ENCODE data around the gene FAM168B. TPM values are rescaled to one million over a fixed set of nuclear protein-coding genes. Genes with fewer than 3 reads are reported as not detected.

The FAM168B gene
- total RNA-seq, 4 donors from 2014 or later: 77.7 to 88.7 (median 79.8) TPM

DNA sequence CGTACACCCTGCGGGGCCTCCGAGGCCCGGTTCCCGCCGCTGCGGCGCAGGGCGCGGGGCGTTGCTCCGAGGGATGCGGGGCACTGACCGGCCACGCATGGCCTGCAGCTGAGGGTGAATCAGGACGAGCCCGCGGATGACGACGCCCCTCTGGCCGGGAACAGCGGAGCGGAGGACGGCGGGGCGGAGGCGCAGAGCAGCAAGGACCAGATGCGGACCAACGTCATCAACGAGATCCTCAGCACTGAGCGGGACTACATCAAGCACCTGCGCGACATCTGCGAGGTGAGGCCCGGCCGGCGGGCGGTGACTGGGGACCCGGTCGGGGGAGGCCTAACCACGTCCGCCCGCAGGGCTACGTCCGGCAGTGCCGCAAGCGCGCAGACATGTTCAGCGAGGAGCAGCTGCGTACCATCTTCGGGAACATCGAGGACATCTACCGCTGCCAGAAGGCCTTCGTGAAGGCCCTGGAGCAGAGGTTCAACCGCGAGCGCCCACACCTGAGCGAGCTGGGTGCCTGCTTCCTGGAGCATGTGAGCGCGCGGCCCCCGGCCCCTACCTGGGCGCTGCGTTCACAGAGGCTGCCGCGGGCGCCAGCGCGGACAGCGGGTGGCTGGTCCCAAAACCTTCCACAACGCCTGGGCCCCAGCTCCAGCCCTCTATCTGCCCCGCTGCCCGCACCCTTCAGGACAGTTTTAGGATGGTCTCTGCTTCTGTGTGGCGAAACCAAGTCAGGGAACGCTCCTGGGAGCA, 53.2 kb downstream of the FAM168B start:
- no peak overlapping the region for H3K27ac ChIP-seq
- intact Hi-C loops (cut with DNase I): no loop called here
- 52 to 59% methylated on average over 20 to 38 of the region's 75 CpGs for WGBS, 2 donors
- peaks cover 0 to 24% (median 0%) of the 10 kb centered on the region in 4 donors for H3K27me3 ChIP-seq
- H3K4me3 ChIP-seq: peak overlapping the region in 2 of 4 donors; percentile 18 to 32
- peaks cover 2 to 27% (median 3%) of the 10 kb centered on the region in 3 donors for H3K4me1 ChIP-seq
- peaks cover 0 to 81% (median 7%) of the 10 kb centered on the region in 3 donors for H3K36me3 ChIP-seq
- no peaks in the 10 kb centered on the region for H3K9me3 ChIP-seq
- TF ChIP-seq, protein P1, sequence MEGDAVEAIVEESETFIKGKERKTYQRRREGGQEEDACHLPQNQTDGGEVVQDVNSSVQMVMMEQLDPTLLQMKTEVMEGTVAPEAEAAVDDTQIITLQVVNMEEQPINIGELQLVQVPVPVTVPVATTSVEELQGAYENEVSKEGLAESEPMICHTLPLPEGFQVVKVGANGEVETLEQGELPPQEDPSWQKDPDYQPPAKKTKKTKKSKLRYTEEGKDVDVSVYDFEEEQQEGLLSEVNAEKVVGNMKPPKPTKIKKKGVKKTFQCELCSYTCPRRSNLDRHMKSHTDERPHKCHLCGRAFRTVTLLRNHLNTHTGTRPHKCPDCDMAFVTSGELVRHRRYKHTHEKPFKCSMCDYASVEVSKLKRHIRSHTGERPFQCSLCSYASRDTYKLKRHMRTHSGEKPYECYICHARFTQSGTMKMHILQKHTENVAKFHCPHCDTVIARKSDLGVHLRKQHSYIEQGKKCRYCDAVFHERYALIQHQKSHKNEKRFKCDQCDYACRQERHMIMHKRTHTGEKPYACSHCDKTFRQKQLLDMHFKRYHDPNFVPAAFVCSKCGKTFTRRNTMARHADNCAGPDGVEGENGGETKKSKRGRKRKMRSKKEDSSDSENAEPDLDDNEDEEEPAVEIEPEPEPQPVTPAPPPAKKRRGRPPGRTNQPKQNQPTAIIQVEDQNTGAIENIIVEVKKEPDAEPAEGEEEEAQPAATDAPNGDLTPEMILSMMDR (IDR thresholded peaks at IDR 0.05): no peak
- no peak for TF ChIP-seq POLR2A (IDR thresholded peaks at IDR 0.05)
- DNase-seq: no peak

DNA sequence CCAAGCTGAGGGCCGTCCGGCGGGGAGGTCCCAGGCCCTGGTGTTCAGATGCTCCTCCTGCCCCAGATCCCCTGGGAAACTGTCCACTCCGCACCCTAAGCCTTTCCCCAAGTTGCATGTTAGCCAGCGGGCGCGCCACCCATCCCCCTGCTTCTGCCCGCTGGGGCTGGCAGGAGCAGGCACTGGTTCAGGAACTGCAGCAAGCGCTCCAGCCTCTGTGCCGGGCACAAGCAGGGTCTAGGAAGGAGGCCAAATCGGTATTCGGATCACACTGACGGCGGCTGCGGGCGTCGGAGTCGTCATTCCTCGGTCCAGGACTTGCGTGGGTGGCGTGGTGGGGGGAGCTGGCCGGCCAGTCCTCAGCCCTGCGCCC, 53.7 kb downstream of the FAM168B start:
- DNase-seq: no peak
- no peak overlapping the region for H3K4me3 ChIP-seq
- H3K4me1 ChIP-seq: peaks cover 3 to 31% (median 5%) of the 10 kb centered on the region in 3 donors
- no peak overlapping the region for H3K27ac ChIP-seq
- H3K27me3 ChIP-seq: peaks cover 0 to 30% (median 0%) of the 10 kb centered on the region in 4 donors
- TF ChIP-seq, protein P1 (IDR thresholded peaks at IDR 0.05): no peak
- TF ChIP-seq POLR2A (IDR thresholded peaks at IDR 0.05): no peak
- peaks cover 0 to 76% (median 2%) of the 10 kb centered on the region in 3 donors for H3K36me3 ChIP-seq
- no peaks in the 10 kb centered on the region for H3K9me3 ChIP-seq
- intact Hi-C loops (cut with DNase I): no loop called here
- 78 to 91% methylated on average over 4 to 17 of the region's 23 CpGs for WGBS, 2 donors

DNA sequence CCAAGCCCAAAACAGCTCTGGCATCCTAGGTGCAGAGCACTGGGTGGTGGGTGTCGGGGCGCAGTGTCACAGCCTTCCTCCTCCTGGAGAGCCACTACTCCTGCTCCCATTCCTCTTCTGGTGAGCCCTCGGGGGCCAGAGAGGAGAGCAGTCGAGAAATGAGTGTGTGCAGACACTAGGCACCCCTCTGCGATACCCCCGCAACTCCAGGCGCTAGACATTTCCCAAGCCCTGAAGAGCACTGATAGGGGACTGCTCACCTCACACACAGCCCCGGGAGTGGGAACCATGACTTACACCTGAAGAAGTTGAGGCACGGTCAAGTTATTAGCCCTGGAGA, 54.2 kb downstream of the FAM168B start:
- H3K9me3 ChIP-seq: no peaks in the 10 kb centered on the region
- intact Hi-C loops (cut with DNase I): no loop called here
- H3K4me3 ChIP-seq: no peak overlapping the region
- H3K4me1 ChIP-seq: peaks cover 7 to 36% (median 9%) of the 10 kb centered on the region in 3 donors
- no peak overlapping the region for H3K27ac ChIP-seq
- TF ChIP-seq, protein P1 (IDR thresholded peaks at IDR 0.05): no peak
- TF ChIP-seq POLR2A (IDR thresholded peaks at IDR 0.05): no peak
- H3K36me3 ChIP-seq: peaks cover 0 to 71% (median 0%) of the 10 kb centered on the region in 3 donors
- no peak for DNase-seq
- H3K27me3 ChIP-seq: peaks cover 0 to 34% (median 0%) of the 10 kb centered on the region in 4 donors
- 76 to 93% methylated on average over 3 to 5 of the region's 9 CpGs for WGBS, 2 donors

DNA sequence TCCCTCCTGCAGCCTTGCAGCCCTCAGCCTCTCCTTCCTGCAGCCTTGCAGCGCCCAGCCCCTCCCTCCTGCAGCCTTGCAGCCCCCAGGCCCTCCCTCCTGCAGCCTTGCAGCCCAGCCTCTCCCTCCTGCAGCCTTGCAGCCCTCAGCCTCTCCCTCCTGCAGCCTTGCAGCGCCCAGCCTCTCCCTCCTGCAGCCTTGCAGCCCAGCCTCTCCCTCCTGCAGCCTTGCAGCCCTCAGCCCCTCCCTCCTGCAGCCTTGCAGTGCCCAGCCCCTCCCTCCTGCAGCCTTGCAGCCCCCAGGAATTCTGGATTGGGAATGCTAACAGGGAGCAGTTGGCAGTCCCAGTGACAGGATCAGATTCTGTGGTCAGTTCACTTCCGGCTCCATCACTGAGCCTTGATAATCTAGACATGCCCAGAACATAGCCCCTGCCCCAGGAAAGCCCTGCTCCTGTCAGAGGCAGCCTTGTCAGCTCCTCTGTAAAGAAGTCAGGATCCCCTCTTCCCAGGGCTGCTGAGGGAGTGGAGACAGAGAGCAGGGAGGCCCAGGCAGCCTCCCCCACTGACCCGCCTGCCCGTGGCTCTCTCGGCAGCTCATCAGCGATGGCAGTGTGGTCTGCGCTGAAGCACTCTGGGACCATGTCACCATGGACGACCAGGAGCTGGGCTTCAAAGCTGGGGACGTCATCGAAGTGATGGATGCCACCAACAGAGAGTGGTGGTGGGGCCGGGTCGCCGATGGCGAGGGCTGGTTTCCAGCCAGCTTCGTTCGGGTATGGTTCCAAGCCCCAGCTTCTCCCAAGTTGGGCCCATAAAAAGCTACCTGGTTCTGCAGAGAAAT, 54.8 kb downstream of the FAM168B start:
- Histone ChIP-seq H3K36me3 (peaks cover 0 to 65% (median 0%) of the 10 kb centered on the region in 3 donors), H3K4me1 (peaks cover 10 to 41% (median 10%) of the 10 kb centered on the region in 3 donors), H3K9me3 (no peaks in the 10 kb centered on the region), H3K27me3 (peaks cover 0 to 36% (median 0%) of the 10 kb centered on the region in 4 donors), H3K4me3 (no peak overlapping the region), H3K27ac (no peak overlapping the region)
- 83 to 91% methylated on average over 8 to 11 of the region's 17 CpGs for WGBS, 2 donors
- no peak for TF ChIP-seq POLR2A (IDR thresholded peaks at IDR 0.05)
- TF ChIP-seq, protein P1 (IDR thresholded peaks at IDR 0.05): no peak
- intact Hi-C loops (cut with DNase I): no loop called here
- no peak for DNase-seq
